RPMI8226 (cell line): ENCODE measurements around the gene ACSM5.
"Not testable (repeated sequence)": the region's sequence is repeated elsewhere in the genome, so short reads cannot be mapped to it uniquely, and the experiment has no call there.

Experiments used
- DNase-seq: peaks from one replicate; pipeline ENCODE4 v3.0.0-alpha.2; 2015

ACSM5 gene

GRCh38 chr16:20459227-20459626 lies 49.9 kb downstream of the ACSM5 start:
- not testable (repeated sequence) for DNase-seq

GRCh38 chr16:20460313-20460712 lies 51.0 kb downstream of the ACSM5 start:
- not testable (repeated sequence) for DNase-seq

DNA sequence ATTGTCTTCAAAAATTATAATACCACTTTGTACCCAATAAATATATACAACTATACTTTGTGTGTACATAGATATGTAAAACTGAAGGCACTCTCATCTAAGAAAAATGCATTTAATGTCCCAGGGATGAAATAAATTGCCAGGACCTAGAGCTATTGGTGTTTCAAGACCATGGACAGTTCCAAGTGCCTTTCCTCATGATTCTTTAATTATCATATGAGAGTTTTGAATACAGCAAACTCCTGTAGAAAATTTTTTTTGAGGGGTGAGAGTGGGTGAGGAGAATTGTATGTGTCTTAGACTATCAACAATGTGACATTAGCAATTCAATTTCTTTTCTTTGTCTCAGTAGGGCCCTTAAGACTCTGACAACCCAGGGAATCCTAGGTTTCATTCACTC lies 59.6 kb downstream of the ACSM5 start:
- not testable (repeated sequence) for DNase-seq

- DNase-seq: not testable (repeated sequence)
Measured at GRCh38 chr16:20469930-20470329, 60.6 kb downstream of the ACSM5 start.

DNA sequence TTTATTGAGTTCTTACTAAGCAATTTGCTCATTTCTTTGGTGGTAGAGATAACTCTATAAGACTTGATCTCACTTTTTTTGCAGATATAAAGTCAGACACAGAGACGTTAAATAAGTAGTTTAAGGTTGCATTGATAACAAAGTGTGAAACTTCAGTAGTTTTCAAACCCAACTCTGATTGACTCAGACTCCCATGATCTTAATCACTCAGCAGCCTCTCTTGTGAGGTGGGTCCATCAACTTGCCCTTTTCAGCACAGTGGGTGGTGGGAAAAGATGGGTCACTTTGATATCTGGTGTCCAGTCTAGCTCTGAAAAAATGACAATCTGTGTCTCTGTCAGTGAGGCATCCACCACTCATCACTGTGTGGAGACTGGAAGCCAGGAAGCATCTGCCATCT lies 61.4 kb downstream of the ACSM5 start:
- DNase-seq: not testable (repeated sequence)

DNA sequence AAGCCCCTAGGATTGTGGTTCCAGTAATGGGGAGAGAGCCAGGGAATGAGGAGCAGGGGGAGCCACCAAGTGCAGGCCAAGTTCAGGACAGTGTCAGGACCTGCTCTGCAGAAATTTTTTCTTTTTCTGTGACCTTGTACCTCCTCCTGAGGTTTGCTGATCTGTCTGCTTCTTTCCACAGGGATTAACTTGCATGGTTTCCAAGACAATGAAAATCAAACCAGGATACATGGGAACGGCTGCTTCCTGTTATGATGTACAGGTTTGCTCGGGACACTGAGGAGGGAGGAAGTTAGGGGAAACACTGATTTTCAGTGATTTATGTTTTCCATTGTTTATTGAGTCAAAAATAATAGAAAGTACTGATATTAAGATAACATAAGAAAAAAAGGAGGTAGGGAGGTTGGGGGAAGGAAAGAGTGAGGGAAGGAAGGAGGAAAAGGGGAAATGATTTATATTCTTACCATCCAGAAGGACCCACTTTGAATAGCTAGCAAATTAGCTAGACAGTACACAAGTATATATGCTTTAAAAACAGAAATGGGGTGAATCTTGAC lies 67.9 kb downstream of the ACSM5 start:
- DNase-seq: not testable (repeated sequence)

- not testable (repeated sequence) for DNase-seq
Measured at GRCh38 chr16:20483989-20484388, 74.7 kb downstream of the ACSM5 start.

DNA sequence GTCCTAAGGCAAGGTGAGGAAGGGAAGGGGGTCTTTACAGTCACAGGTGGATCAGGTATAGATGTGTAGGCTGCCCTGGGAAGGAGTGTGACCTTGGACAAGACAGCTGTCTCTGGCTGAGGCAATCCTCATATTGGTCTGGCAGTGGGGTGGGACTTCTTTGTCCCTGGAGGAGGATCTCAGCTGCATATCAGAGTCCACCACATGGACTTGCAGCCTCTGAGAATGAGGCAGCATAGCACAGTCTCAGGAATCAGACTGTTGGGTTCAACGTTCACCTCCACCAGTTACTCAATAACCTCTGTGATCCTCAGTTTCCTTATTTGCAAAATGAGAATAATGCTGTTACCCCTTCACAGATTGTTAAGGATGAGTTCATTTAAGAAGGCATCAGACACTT lies 75.4 kb downstream of the ACSM5 start:
- DNase-seq: no peak

- DNase-seq: no peak
Measured at GRCh38 chr16:20485408-20485807, 76.1 kb downstream of the ACSM5 start.
